ENCODE measurements around the gene CRACR2B. TPM values are rescaled to one million over a fixed set of nuclear protein-coding genes. Genes with fewer than 3 reads are reported as not detected.

CRACR2B gene
- 100 to 1,000 TPM in 3 of 4 donors, 10 to 100 TPM in 1; 82.7 to 373 (median 210) TPM for total RNA-seq

GRCh38 chr11:827897-828192 lies at the start of gene CRACR2B:
TSS of gene CRACR2B (plus strand) at chr11:827919. CDS start at chr11:828608, 689 bp downstream.
- 17 to 21% methylated on average over 1 to 5 of the region's 5 CpGs for WGBS, 2 donors (ENCODE audit: low coverage in 1 of 2)
- in situ Hi-C loops (cut with MboI; ENCODE audit: low pct_ligation_motif_present in 1 of 4, low pct_unique_long_range_greater_than_20kb in 1 of 4, low sequenced_read_pairs in 3 of 4) (no loop called here), intact Hi-C loops (cut with DNase I; ENCODE audit: low total_unique reads) (no loop called here)
- peak within 1 kb of the TSS; percentile 29 to 64 (median 46) for H3K4me3 ChIP-seq
- DNase-seq, result peak; percentile 85
- H3K27me3 ChIP-seq, result peaks cover 70% of the 10 kb centered on the region
- H3K4me1 ChIP-seq, result peaks cover 33 to 92% (median 82%) of the 10 kb centered on the region in 4 donors
- no peaks in the 10 kb centered on the region for H3K9me3 ChIP-seq
- peaks cover 0 to 14% (median 0%) of the 10 kb centered on the region in 4 donors for H3K36me3 ChIP-seq
- H3K27ac ChIP-seq, result peak within 1 kb of the TSS; percentile 91 to 95 (median 94)
- no peak for TF ChIP-seq POLR2A (IDR thresholded peaks at IDR 0.05)
- peak in 2 of 3 donors; percentile 38 to 46 for TF ChIP-seq POLR2AphosphoS5 (IDR thresholded peaks at IDR 0.05)
- TF ChIP-seq, protein P1, sequence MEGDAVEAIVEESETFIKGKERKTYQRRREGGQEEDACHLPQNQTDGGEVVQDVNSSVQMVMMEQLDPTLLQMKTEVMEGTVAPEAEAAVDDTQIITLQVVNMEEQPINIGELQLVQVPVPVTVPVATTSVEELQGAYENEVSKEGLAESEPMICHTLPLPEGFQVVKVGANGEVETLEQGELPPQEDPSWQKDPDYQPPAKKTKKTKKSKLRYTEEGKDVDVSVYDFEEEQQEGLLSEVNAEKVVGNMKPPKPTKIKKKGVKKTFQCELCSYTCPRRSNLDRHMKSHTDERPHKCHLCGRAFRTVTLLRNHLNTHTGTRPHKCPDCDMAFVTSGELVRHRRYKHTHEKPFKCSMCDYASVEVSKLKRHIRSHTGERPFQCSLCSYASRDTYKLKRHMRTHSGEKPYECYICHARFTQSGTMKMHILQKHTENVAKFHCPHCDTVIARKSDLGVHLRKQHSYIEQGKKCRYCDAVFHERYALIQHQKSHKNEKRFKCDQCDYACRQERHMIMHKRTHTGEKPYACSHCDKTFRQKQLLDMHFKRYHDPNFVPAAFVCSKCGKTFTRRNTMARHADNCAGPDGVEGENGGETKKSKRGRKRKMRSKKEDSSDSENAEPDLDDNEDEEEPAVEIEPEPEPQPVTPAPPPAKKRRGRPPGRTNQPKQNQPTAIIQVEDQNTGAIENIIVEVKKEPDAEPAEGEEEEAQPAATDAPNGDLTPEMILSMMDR (IDR thresholded peaks at IDR 0.05), result no peak
- no peak for TF ChIP-seq EP300 (IDR thresholded peaks at IDR 0.05; ENCODE audit: low read depth)

DNA sequence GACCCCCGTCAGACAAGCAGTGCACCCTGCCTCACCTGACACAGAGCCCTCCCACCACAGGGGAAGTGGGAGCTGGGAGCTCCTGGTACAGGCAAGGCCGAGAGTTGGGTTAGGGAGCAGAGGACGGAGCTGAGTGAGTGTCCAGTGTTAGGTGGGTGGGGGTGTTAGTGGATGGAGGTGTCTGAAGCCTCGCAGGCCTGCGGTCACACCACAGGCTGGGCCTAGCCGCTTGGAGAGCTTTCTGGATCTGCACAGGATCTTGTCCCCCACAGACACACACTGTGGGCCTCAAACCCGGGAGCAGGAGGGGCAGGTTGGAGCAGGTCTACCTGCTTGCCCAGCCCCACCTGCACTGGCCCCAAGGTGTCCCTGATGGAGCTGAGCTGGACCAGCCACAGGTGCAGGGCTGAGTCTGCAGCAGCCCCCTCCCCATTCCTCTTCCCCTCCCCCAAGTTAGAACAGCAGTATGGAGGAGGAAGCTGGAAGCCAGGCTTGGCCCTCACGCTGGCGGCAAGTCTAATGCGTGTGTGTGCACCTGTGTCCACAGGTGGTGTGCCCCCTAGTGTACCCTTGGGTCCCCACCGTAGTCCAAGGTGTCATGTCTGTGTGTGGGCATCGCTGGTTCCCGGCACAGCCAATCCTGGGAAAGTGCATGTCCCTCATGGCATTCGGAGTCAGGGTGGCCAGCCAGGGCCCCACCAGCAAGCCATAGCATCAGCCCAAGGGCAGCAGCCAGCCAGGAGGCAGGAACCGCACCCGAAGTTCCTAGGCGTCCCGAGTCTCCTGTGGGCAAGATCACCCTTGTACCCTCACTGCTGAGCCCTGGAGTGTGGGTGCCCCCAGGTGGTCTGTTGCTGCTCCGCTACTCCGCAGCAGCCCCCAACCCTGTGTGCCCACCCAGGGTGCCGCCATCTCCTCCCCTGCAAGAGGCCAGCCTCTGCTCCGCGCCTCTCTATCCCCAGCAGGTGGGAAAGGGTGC lies 48.5 kb upstream of the CRACR2B start:
- intact Hi-C loops (cut with DNase I; ENCODE audit: low total_unique reads), result no loop called here
- Histone ChIP-seq H3K36me3 (no peaks in the 10 kb centered on the region), H3K9me3 (no peaks in the 10 kb centered on the region), H3K27me3 (no peaks in the 10 kb centered on the region), H3K27ac (no peak overlapping the region), H3K4me1 (peaks cover 24 to 38% (median 37%) of the 10 kb centered on the region in 4 donors), H3K4me3 (no peak overlapping the region)
- no peak for TF ChIP-seq POLR2A (IDR thresholded peaks at IDR 0.05)
- TF ChIP-seq POLR2AphosphoS5 (IDR thresholded peaks at IDR 0.05), result no peak
- TF ChIP-seq EP300 (IDR thresholded peaks at IDR 0.05; ENCODE audit: low read depth), result no peak
- TF ChIP-seq, protein P1 (IDR thresholded peaks at IDR 0.05), result no peak
- in situ Hi-C loops (cut with MboI; ENCODE audit: low pct_ligation_motif_present in 1 of 4, low pct_unique_long_range_greater_than_20kb in 1 of 4, low sequenced_read_pairs in 3 of 4), result no loop called here
- peak; percentile 7 for DNase-seq
- 92% methylated on average over 12 of the region's 23 CpGs; no CpG with 5 or more reads in 1 of the 2 donors for WGBS, 2 donors (ENCODE audit: low coverage in 1 of 2)

DNA sequence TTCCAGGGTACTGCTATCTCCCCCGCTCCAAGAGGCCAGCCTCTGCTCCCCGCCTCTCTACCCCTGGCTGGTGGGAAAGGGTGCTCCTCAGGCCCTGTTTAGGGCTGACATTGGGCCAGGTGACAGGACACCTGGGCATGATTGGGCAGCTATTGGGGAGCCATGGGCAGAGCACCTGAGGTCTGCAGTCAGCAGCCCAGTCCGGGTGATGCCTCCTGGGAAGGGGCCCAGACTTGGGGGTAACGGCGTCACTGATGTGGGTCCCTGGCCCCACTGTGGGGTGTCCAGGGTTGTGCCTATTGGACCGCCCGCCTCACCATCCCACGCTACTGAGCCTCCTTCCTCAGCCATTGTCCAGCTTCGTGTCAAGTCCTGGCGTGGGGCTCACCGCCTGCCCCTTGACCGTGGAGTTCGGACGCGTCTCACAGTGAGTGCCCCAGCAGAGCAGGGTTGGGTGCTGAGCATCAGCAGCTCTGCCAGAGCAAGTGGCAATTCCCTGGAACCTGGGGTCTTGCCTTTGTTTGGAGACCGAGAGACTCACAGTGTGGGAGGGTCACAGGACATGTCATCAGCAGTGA lies 47.7 kb upstream of the CRACR2B start:
- Histone ChIP-seq H3K27me3 (no peaks in the 10 kb centered on the region), H3K4me3 (no peak overlapping the region), H3K4me1 (peaks cover 23 to 36% (median 35%) of the 10 kb centered on the region in 4 donors), H3K27ac (no peak overlapping the region), H3K9me3 (no peaks in the 10 kb centered on the region), H3K36me3 (no peaks in the 10 kb centered on the region)
- TF ChIP-seq POLR2A (IDR thresholded peaks at IDR 0.05), result no peak
- intact Hi-C loops (cut with DNase I; ENCODE audit: low total_unique reads) (no loop called here), in situ Hi-C loops (cut with MboI; ENCODE audit: low pct_ligation_motif_present in 1 of 4, low pct_unique_long_range_greater_than_20kb in 1 of 4, low sequenced_read_pairs in 3 of 4) (no loop called here)
- 97% methylated on average over 15 of the region's 16 CpGs; no CpG with 5 or more reads in 1 of the 2 donors for WGBS, 2 donors (ENCODE audit: low coverage in 1 of 2)
- DNase-seq, result no peak

GRCh38 chr11:782264-783174 lies 45.2 kb upstream of the CRACR2B start:
- WGBS, 2 donors (ENCODE audit: low coverage in 1 of 2), result 4 to 76% methylated on average over 3 to 36 of the region's 36 CpGs
- intact Hi-C loops (cut with DNase I; ENCODE audit: low total_unique reads), result no loop called here
- no peak for DNase-seq
- Histone ChIP-seq H3K4me1 (peaks cover 9 to 19% (median 17%) of the 10 kb centered on the region in 4 donors), H3K4me3 (no peak overlapping the region), H3K27ac (peak overlapping the region in 2 of 4 donors; percentile 12 to 20), H3K9me3 (no peaks in the 10 kb centered on the region), H3K27me3 (no peaks in the 10 kb centered on the region), H3K36me3 (no peaks in the 10 kb centered on the region)
- TF ChIP-seq POLR2A (IDR thresholded peaks at IDR 0.05) (no peak), EP300 (IDR thresholded peaks at IDR 0.05; ENCODE audit: low read depth) (no peak), POLR2AphosphoS5 (IDR thresholded peaks at IDR 0.05) (no peak)
- TF ChIP-seq, protein P1 (IDR thresholded peaks at IDR 0.05), result no peak
- in situ Hi-C loops (cut with MboI; ENCODE audit: low pct_ligation_motif_present in 1 of 4, low pct_unique_long_range_greater_than_20kb in 1 of 4, low sequenced_read_pairs in 3 of 4), result no loop called here

Data from transverse colon (tissue), 4 donors.